Fibroblast of the aortic adventitia (primary cell): ENCODE measurements around the gene SCN5A. TPM values are rescaled to one million over a fixed set of nuclear protein-coding genes. Genes with fewer than 3 reads are reported as not detected.

Experiments
- DNase-seq: peaks from one replicate; pipeline ENCODE4 v3.0.0-alpha.2; 2010; ENCODE audit warnings: low read depth
- H3K4me3 ChIP-seq: 2 replicates; pipeline ENCODE4 v1.5.1; 2011; ENCODE audit warnings: low read depth, mild to moderate bottlenecking, control low read depth, low read length, moderate library complexity
- total RNA-seq: library from RNA; depleted of rRNA; stranded (reverse); fragments of >200 nt; gene quantifications from 2 replicates; pipeline ENCODE4 v1.2.3, GENCODE V29; 2012; ENCODE audit warnings: low replicate concordance
- TF ChIP-seq, protein P1 (sequence below): IDR thresholded peaks from 2 replicates; pipeline ENCODE4 v1.5.1; 2011; ENCODE audit warnings: mild to moderate bottlenecking, low read length, control low read depth, inconsistent platforms; ENCODE audit not compliant: insufficient read depth

SCN5A gene
- total RNA-seq, 1 donor: 0.99 TPM

DNA sequence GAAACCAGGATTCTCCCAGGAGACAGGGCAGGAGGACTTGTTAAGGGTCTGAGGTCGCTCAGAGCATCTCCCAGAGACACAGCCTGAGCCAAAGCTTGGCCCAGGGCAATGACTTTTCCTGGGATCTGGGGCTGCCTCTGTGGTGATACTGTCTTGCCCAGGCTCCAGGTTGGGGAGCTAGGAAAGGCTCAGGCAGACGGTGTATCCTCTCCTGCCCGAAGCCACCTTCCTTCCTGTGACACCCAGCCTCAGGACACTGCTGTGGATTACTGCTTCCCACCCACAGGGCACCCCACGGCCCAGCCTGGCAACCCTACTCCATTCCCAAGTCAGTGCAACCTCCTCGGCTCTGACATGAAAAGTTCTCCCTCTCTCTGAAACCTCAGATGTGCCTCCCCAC is 31.9 kb downstream of the SCN5A start:
- TF ChIP-seq, protein P1, sequence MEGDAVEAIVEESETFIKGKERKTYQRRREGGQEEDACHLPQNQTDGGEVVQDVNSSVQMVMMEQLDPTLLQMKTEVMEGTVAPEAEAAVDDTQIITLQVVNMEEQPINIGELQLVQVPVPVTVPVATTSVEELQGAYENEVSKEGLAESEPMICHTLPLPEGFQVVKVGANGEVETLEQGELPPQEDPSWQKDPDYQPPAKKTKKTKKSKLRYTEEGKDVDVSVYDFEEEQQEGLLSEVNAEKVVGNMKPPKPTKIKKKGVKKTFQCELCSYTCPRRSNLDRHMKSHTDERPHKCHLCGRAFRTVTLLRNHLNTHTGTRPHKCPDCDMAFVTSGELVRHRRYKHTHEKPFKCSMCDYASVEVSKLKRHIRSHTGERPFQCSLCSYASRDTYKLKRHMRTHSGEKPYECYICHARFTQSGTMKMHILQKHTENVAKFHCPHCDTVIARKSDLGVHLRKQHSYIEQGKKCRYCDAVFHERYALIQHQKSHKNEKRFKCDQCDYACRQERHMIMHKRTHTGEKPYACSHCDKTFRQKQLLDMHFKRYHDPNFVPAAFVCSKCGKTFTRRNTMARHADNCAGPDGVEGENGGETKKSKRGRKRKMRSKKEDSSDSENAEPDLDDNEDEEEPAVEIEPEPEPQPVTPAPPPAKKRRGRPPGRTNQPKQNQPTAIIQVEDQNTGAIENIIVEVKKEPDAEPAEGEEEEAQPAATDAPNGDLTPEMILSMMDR: no peak
- no peak for DNase-seq
- no peak overlapping the region for H3K4me3 ChIP-seq

DNA sequence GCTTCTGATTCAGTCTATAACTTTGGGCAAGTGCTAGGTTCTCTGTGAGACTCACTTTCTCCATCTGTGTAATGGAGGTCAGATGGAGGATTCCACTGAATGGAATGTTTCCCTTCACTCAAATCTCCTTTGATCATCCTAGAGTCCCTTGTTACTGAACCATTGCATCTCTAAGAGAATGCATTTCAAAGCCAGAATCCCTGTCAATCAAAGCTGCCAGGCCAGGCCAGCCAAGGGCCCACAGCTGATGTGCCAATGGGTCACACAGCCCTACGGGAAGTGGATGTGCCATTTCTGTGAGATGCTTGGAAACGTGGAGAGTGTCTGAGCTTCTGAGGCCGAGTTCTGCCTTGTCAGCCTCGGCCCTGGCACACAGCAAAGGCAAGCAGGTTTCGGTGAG is 32.4 kb downstream of the SCN5A start:
- TF ChIP-seq, protein P1: no peak
- no peak overlapping the region for H3K4me3 ChIP-seq
- no peak for DNase-seq

DNA sequence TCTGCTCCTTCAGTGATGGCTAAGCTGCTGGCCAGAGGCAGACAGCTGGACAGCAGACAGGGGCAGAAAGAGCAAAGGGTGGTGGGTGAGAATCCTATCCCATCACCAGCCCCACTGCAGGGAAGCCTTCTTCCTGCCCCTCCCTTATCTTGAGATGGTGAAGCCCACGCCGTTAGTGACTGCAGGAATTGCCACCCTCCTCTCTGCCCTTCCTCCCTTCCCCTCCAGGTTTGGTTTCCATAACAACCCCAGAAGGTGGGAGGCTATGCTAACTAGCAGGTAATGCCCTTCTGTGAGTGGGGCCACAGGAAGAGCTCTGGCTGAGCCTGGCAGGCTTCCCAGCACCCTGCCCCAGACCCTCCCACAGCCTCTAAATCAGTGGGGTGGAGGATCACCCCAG is 32.8 kb downstream of the SCN5A start:
- no peak overlapping the region for H3K4me3 ChIP-seq
- no peak for DNase-seq
- TF ChIP-seq, protein P1: no peak

DNA sequence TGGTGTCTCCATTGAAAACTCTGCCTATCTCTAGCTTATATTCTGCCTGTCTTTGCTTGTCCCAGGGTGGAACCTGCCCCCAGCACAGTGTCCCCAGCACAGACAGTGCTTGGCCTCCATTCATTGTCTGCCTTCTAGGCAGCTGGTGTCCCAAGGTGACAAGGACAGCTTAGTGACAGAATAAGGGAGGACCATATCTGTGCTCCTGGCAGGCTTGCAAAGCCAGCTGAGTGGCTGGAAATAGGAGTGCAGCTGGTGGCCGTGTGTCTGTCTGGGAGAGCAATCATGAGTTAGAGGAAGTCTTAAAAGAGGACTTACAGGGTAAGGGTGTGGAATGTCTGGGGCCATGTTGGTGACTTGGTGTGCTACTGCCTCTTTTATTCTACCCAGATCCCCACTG is 33.4 kb downstream of the SCN5A start:
- DNase-seq: no peak
- TF ChIP-seq, protein P1: no peak
- H3K4me3 ChIP-seq: no peak overlapping the region

DNA sequence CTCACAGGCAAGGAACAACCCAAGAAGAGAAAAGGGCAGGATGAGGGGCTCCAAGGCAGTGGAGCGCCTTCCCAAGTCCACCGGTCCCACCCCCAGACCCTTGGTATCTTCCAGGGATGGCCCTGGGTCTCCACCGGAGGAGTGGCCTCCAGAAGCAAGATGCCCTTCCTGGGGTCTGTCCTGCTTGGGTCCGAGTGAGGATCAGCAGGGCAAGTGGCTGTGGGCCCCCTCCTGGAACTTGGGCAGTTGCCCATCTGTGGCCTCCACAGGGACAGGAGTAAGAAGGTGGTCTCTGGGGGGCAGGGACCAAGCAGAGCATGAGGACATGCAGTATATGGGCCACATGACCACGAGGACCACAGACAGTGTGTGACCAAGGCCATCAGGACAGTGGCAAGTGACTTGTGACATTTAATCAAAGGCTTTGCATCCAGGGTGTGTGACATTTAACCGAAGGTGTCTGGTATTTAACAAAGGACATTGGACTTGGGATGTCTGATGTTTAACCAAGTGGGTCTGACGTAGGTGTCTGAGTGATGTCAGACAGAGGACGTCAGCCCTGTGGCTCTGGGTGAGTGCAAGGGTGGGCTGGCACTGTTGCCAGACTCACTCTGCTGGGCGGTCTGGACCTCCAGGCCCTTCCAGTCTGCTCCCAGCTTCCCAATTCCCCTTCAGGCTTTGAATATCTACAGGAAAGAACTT is 34.7 kb downstream of the SCN5A start:
- TF ChIP-seq, protein P1: no peak
- no peak overlapping the region for H3K4me3 ChIP-seq
- no peak for DNase-seq

DNA sequence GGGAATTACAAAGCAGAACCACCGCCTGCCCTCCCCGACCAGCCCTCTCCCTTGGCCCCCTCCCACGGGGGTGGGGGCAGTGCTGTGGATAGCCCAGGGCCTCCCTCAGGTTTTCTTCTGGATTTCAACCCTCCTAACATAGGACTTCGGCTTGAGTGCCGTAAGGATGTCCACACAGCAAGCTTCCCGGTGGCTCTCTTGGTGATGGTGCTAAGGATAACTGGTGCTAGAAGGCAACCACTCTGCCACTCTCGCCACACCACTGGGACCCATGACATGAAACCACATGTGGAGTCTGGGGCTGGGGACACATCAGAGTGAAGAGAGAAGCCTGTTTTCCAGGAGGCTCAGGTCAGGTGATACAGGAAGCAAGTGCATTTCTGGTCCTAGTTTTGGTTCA is 35.4 kb downstream of the SCN5A start:
- no peak overlapping the region for H3K4me3 ChIP-seq
- no peak for DNase-seq
- TF ChIP-seq, protein P1: no peak

DNA sequence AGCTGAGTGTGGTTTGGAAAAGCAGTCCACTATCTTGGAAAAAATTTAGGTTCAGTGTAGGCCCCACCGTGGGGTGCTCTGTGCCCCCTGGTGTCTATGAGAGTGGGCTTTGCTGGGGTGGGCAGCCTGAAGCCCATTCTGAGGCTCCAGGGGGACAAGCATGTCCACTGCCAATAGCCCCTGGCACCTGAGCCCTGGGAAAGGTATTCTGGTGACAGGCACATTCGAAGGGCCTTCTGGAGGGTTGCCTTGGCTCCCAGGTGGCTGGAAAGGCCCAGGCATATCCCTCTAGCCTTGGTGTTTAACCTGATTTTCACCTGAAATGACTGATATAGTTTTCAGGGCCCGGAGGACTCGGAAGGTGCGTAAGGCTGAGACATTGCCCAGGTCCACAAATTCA is 36.1 kb downstream of the SCN5A start:
- H3K4me3 ChIP-seq: no peak overlapping the region
- DNase-seq: no peak
- TF ChIP-seq, protein P1: no peak
